HG02623 (cell line): Measurements from ENCODE around the gene PELI1.
A peak's percentile ranks its signal among the peaks of the same experiment; 100 is the strongest.

Source experiments
- ATAC-seq: cut with Tn5 transposase; IDR thresholded peaks from one replicate; pipeline ENCODE4 v1.9.1; 2021; ENCODE audit warnings: moderate library complexity; ENCODE audit not compliant: unreplicated experiment

The PELI1 gene

DNA sequence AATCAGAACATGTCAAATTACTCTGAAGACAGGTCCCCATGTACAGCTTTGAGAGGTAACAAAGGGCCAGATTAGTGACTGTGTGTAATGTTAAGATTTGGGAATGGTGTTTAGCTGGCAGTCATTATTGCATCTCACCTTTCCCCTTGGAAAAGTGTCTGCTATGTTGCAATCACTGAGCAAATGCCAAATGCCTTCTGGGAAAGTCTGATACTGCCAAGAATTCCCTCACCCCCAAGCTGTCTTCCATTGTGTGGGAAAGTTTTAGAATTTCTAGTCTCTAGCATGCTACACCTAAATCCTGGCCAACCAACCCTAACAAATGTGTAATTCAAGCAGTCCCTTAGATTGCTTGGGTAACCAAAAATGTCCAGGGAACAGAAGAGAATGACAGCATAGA is 13.6 kb upstream of the PELI1 start:
- no peak for ATAC-seq

DNA sequence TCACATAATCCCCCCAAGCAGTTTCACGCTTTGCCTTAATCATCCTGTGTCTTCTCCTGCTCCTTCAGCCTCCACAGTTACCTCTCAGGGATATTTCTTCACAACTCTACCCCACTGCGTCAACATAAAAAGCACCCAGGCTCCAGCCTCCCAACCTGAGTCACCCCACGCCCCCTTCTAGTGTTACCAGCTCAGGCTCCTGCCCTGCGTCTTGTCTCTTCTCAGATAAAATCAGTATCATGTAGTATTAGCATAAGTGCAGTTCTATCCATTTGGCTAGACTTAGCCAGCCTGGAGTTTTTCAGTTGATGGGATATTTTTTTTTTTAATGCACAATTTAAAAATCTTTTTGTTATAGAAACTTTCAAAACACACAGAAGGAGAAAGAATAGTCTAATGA is 9.6 kb upstream of the PELI1 start:
- no peak for ATAC-seq

DNA sequence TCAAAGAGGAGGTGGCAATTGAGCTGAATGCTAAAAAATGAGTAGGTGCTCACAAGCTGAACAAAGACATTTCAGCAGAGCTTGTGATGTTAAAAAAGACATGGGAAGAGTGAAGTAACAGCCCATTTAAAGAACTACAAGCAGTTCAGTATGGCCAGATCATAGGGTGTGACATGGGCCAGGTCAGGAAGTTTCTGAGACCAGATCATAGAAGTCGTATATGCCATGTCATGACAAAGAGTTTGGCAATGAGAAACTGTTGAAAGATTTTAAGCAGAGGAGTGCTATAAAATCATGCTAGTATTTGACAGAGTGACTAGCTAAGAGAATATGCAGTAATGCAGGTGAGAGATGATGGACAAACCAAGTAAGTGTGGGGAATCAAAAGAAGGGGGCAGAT is 7.3 kb upstream of the PELI1 start:
- no peak for ATAC-seq

DNA sequence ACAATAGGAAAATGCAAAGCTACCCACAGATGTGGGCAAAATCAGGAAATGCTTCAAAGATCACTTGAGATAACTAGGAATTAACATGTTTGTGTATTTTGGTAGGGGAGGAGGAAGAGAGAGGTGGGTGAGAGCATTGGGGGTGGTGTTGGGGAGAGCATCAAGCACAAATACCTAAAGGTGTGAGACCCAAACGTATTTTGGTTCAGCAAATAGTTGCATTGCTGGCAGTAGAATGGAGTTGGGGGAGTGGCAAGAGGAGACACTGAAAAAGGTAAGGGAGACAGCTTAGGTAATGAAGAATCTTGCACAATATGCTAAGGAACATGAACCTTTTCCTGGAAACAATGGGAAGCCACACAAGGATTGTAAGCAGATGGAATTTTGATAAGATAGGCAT is 1.5 kb upstream of the PELI1 start:
- no peak for ATAC-seq

DNA sequence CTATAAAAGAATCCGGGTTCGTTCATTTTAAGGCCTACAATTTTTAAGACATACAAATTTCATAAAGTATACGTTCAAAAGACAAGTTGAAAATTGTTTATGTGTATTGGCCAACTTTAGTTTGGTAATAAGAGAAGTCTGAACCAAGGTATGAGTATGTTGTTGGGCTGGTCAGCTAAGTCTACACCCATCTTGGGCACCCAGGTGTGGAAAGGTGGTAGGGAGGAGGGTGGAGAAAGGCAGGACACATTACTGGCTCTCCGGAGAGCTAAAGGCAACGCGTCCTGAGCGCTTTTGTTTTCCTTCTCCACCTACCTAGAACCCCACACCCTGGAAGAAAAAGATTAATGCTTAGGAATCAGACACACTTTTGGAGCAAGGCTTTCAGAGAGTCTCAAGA is 899 bp upstream of the PELI1 start:
- ATAC-seq, result no peak

DNA sequence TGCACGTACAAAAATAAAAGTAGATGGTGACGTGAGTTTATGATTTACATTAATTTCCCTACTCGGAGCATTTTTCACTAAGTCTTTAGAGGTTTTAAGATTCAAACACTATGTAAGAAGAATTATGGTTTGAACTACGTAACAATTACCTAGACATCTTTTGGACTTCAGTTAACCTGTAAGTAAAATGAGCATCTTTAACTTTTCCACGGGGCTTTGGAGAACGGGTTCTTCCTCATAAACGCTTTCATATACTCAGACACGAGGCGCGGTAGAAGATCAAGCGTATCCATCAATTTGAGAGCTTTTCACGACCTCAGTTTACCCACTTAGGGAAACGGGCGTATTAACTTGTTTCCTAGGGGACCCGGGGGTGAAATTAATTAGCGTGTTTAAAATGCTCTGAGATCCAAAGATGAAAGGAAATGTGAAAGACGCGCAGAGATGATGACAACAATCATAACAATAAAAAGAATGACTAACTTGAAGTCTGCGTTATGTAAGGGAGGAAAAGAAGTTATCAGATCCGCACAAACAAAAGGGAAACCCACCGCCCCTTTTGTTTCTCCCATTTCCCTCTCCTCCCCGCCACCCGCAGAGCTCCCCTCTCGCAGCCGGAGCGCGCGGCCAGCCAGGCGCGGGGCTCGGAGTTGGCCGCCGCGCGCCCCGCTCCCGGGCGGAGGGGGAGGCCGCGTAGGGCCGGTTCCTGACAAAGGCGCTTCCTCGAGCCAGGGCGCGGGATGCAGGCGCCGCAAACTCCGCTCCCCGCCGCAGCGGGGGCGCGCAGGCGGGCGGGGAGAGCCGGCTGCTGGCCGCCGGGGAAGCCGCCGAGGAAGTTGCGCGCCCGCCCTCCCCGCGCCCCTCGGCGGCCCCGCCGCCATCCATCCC is 807 bp downstream of the PELI1 start:
- ATAC-seq, result peak; percentile 5

DNA sequence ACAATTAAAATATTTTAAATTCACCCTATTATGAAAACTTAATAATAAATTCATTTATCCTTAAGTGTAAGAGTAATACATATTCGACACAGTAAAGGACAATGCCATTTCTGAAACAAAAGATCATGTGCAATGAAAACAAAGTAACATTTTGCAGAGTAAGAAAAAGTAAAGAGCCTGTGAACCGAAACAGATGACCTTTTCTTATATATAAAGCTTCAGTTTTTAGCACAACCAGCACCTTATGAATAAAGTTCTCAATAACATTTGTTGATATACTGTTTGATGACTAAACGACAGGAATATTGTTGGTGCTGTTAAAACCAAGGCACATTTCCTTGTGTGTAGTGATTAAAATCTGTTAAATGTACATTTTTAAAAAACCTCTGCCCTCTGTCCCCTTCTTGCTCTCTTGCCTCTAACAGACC is 1.5 kb downstream of the PELI1 start:
- no peak for ATAC-seq

DNA sequence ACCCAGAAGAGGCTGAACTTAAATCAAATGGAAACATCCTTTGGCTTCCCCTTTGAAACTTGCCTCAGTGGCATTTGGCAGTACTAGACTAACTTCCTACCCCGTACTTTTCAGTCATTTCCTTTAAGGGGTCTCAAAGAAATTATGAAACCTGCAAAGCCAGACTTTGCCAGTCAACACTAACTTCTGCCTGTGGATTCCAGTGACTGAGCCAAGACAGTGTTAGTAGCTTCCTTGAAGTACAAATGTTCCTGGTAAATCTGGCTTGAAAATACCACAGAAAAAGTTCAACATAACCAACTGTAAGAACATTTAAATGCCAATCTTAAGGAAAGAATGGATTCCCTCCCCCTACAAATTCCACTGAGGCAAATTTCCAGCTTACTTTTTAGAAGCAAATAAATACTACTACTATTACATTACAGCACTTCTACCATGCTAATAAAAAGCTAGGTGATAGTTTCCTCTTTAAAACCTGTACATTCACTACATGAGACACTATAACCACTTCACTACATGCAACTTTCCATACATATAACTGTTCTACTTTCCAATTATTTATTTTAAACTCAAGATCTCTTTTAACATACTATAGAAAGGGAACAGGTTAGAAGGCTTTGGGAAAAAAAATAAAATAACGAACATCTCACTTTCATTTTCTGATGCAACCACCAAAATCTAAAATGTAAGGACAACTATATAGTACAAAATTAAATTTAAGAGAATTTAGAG is 2.4 kb downstream of the PELI1 start:
- ATAC-seq, result no peak

DNA sequence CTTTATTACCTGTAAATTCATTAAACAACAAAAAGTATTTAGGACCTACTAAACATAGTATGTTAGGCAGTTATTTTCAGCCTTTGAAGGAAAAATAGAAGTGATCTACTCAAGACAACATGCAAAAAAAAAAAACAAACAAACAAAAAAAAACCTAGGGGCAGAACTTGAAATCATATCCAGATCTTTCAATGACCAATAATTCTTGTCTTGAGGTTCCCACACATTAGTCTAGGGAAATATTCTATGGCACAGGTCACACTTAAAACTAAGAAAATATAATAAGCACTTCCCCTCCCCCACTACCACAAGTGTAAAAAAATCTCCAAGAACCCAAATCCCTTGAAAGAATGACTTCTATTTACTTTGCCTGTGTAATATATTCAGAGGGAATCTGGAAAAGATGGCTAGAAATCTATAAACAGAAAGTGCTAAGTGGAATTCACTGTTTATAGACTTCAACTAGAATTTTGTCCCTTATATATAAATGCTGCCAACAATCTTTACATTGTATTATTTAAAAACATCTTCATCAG is 3.5 kb downstream of the PELI1 start:
- ATAC-seq, result no peak

DNA sequence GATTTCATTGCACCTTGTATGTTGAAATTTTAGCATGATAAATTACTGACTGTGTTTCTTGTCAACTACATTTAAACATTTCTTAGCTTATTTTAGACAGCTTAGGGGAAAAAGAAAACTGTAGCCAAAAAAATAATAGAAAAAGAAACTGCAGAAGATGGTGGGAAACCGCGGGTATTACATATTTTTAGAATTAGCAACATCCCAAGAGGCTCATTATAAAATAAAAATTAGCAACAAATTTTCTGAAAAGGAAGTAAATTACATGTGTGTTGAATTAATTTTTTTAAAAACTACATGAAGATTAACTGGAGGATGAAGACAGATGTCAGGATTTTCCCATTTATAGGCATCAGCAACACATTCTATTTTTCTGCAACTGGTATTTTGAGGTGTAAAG is 4.3 kb downstream of the PELI1 start:
- no peak for ATAC-seq

DNA sequence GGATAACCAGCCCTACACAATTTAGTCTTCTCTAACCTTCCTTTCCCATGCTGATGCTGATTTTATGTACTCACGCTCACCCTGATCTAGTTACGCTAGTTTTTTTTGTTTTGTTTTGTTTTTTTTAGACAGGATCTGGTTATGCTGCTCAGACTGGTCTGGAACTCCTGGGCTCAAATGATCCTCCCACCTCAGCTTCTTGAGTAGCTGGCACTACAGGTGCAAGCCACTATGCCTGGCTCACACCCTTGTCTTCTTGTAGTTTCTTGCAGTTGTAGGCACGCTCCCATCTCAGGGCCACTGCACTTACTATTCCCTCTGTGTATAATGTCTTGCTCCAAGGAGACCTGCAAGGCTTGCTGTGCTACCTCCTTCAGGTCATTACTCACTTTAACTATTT is 6.2 kb downstream of the PELI1 start:
- no peak for ATAC-seq

DNA sequence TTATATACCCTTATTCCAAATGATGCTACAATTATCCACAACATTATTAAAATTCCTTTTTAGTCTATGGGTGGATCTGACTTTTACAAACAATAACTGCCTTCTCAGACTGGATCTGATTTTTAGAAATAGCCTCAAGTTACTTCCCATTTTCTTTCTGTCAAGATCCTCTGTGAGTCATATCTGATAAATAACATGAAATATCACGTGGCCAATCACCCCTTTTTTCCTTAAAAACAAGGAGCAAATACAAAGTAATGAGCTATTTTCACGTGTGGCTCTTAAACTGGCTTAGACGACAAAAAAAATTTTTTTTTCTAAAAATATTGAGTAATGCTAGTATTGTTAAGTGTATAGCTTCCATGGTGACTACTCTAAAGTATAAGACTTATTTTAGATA is 6.7 kb downstream of the PELI1 start:
- ATAC-seq, result no peak

DNA sequence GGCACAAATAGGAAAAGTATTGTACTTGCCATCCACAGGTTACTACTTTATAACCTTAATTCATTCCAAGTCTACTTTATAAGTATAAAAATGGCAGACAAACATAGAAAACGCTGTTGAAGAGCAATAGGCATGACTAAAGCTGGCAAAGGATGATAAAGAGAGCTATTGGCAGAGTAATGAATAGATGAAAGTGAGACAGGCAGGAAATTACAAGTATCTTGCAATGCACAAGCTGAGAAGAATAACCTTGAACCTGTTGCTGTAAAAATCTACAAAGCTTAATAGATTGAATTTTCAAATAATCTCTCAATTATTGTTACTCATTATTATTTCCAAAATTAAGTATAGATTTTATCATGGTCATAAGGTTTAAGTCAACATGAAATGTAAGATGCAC is 8.8 kb downstream of the PELI1 start:
- ATAC-seq, result no peak

DNA sequence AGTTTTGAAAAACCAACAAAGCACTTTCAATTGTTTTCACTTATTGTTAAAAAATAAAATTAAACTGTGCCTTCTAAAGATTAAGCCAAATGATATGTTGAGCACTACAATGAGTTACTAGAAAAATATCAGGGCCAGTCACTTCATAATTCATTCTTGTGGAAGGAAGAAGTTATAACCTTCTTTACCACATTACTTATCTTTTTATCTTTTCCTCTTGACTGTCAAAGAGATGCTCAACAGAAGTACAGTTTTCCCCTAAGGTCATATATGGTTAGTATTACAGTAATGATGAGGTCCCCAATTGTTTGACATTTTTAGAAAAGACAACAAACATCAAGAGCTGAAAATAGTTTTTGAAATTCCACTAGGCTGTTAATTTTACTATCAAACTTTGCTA is 9.4 kb downstream of the PELI1 start:
- ATAC-seq, result no peak

DNA sequence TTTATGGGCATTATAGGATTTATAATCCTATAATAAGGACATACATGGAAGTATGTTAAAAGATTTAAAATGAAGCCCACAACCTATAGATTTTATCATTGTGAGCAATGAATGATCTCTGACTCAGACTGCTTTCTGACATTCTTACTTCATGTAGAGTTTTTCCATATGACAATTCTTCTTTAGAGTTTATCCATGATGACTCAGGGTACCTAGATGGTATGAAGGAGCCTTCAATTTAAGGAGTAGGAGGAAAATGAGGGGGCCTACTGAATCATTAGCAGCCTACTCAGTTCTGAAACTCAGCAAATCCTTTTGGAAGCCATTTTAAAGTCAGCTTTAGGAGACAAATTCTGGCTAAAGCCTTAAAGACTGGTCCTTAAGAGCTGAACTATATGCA is 10.4 kb downstream of the PELI1 start:
- ATAC-seq, result no peak

DNA sequence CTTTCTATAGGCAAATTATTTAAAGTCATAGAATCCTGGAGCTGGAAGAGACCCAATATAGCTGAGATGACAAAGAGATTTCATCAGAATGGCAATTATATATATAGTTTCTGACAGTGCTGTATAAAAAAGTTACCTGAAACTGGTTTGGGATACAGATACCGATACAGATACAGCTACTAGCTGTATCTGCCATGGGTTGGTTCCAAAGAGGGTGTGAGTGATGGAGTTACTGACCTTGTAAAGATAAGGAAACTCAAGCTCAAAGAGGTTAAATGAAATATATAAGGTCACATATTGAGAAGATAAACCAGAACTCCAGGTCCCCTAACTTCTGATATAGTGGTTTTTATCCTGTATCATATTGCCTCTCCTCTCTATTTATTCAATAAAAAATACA is 10.9 kb downstream of the PELI1 start:
- no peak for ATAC-seq

DNA sequence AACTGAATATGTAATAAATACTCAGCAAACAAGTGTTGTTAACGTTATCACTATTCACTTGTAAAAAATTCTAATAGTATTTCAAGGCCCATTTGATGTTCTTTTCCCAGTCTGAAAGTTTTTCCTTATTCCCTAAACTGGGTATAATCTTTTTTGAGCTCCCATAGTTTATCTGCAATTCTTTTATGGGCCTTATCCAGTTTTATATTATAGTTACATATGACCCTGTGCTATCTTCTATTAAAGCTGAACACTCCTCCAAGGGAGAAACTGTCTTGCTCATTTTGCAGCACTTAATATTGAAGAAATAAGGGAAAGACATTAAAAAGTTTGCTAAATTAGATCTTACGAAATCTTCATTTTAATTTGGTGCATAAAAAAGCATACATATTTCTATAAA is 13.9 kb downstream of the PELI1 start:
- no peak for ATAC-seq

DNA sequence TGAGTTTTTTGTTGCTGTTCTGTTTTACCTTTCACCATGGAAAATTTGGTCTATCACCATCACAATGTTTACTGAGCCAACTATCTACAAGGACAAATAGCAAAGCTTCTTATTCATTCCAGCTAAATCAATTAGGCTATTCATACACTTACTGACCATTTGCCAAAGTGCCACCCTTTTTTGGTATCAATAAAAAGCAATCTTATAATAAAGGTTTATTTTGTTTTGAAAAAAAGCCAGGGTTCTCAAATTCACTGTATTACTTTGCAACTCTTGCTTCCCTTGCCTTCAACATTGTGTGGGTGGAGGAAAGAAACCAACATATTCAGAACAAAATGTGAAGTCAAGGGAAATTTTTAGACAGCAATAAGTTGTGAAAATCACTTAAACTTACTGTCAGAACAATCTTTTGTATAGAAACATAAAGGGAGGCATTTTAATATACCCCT is 15.3 kb downstream of the PELI1 start:
- no peak for ATAC-seq

DNA sequence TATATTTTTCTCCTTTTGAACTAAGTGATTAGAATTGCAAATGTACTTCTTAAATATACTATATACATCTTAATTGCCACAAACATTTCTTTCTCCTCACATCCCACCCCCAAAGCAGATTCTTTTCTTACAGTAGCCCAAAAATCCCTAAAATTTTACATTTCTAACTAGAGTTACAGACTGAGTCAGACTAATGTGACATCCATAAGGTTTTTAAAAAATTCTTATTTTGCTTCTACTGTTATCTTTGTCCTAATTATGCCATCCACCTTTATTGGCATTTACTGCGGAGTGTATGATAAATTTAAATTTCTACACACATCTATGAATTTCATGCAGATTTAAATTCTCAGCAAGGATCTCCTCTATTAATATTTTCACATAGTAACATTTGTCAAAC is 15.8 kb downstream of the PELI1 start:
- no peak for ATAC-seq

DNA sequence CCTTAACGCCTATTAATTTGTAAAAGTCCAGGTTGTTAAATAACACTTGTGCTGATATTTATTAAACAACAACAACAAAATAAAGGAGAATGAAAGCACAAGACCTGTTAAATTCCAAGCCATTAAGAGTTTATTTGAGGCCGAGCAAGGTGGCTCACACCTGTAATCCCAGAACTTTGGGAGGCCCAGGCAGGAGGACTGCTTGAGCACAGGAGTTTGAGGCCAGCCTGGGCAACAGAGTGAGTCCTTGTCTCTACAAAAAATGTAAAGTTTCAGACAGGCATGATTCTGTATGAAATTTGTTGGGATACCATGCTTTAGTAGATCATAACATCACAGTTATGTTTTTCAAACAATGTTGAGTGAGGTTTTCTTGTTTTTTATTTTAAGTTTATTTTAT is 17.1 kb downstream of the PELI1 start:
- ATAC-seq, result no peak

DNA sequence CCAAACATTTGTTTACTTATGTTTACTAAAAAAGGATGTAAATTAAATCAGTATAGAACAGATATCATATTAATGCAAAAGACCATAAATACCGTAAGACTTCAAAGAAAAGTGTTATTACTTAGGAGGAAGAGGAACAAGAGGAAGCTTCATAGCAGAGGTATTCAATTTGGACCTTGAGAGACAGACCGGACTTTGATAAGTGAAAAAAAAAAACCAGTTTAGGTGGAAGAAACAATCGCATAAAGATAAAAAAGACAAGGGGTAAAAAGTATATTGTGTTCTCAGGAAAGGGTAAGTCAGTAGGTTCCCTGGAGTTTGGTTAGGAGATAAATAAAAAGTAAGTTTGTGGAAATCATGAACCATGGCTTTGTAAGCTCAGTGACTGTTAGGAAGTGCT is 17.6 kb downstream of the PELI1 start:
- ATAC-seq, result no peak

DNA sequence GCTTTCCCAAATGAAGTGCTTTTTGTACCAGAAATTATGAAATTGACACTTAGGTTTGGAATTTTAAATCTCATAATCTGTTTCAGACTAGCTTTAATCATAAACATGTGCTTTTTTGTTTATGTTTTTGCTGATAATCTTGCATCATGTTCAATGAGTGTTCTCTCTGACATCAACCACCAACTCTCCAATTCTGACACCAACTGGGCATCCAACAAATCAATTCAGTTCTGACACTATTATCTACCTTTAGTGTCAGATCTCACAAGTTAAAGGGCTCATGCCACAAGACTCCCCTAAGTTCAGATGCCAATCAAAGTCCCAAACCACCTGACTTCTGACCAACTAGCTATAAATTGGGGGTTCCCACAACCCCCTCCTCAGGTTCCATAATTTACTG is 19.6 kb downstream of the PELI1 start:
- no peak for ATAC-seq
